PC-9 (cell line): ENCODE results near the gene ADGRD2. TPM values are rescaled to one million over a fixed set of nuclear protein-coding genes. Genes with fewer than 3 reads are reported as not detected.

Experiments used
- BruUV-seq: library from RNA; stranded (reverse); fragments of 400-500 nt; replicated peaks from 2 replicates; lab custom pipeline; 2021; lab: Mats Ljungman, UMichigan
- CTCF ChIA-PET: fragments of 300-600 bp; sonication (Branson Sonifier 250); formaldehyde crosslinking; loops from one replicate; lab custom pipeline; 2022; ENCODE audit warnings: antibody characterized with exemption; lab: Charles Lee
- POLR2A ChIA-PET: fragments of 300-600 bp; sonication (Branson Sonifier 250); formaldehyde crosslinking; loops from one replicate; lab custom pipeline; 2022; ENCODE audit warnings: antibody characterized with exemption; ENCODE audit not compliant: unreplicated experiment; lab: Charles Lee
- DNase-seq, 2 experiments: peaks; one replicate each; pipeline versions ENCODE4 v3.0.0 to v3.0.0-alpha.2; 2015 to 2022; ENCODE audit warnings: mixed read lengths in 1 of 2
- H2AFZ ChIP-seq: fragments of 200-600 bp; sonication (generic); 2 replicates; pipeline ENCODE4 v1.8.1; 2017; ENCODE audit warnings: antibody characterized with exemption
- H3F3A ChIP-seq: fragments of 200-600 bp; sonication (generic); 2 replicates; pipeline ENCODE4 v1.8.1; 2017; ENCODE audit warnings: antibody characterized with exemption, mild to moderate bottlenecking, low read depth; ENCODE audit not compliant: insufficient read depth
- H3K27ac ChIP-seq: fragments of 200-600 bp; sonication (generic); 2 replicates; pipeline ENCODE4 v1.6.1; 2016; ENCODE audit warnings: mixed run types
- H3K27me3 ChIP-seq: fragments of 200-600 bp; sonication (generic); 2 replicates; pipeline ENCODE4 v1.6.1; 2016; ENCODE audit warnings: low read depth, mixed run types; ENCODE audit not compliant: insufficient read depth
- H3K36me3 ChIP-seq: fragments of 200-600 bp; sonication (generic); 2 replicates; pipeline ENCODE4 v1.6.1; 2016; ENCODE audit warnings: low read depth, mixed run types
- H3K4me1 ChIP-seq: fragments of 200-600 bp; sonication (generic); replicated peaks from 2 replicates; pipeline ENCODE4 v1.6.1; 2016; ENCODE audit warnings: mixed run types; ENCODE audit not compliant: insufficient read depth
- H3K4me2 ChIP-seq: fragments of 200-600 bp; sonication (generic); 2 replicates; pipeline ENCODE4 v1.6.1; 2017; ENCODE audit warnings: mixed run types
- H3K4me3 ChIP-seq: fragments of 200-600 bp; sonication (generic); 2 replicates; pipeline ENCODE4 v1.6.1; 2016; ENCODE audit warnings: mixed run types
- H3K79me2 ChIP-seq: fragments of 200-600 bp; sonication (generic); 2 replicates; pipeline ENCODE4 v1.6.1; 2017; ENCODE audit warnings: low read depth, mixed run types
- H3K9me2 ChIP-seq: fragments of 200-600 bp; sonication (generic); 2 replicates; pipeline ENCODE4 v1.8.1; 2017; ENCODE audit warnings: mild to moderate bottlenecking; ENCODE audit not compliant: insufficient read depth
- H3K9me3 ChIP-seq: fragments of 200-600 bp; sonication (generic); 2 replicates; pipeline ENCODE4 v1.8.1; 2016; ENCODE audit warnings: low read depth; ENCODE audit not compliant: insufficient read depth
- H4K20me1 ChIP-seq: fragments of 200-600 bp; sonication (generic); 2 replicates; pipeline ENCODE4 v1.8.1; 2017; ENCODE audit not compliant: insufficient read depth
- EZH2 ChIP-seq: fragments of 200-600 bp; sonication (generic); IDR thresholded peaks from 2 replicates; pipeline ENCODE4 v1.8.0; 2017; ENCODE audit warnings: antibody characterized with exemption, low read depth
- intact Hi-C: fragments of 100-400 bp; cut with micrococcal nuclease; formaldehyde crosslinking; loops from one replicate; pipeline ENCODE4 v1.10.0; 2022; ENCODE audit not compliant: unreplicated experiment
- total RNA-seq: library from RNA; stranded (reverse); gene quantifications from 2 replicates; pipeline ENCODE4 v1.2.3, GENCODE V29; 2021
- TF ChIP-seq, protein P1 (sequence below): fragments of 200-600 bp; sonication (generic); conservative IDR thresholded peaks from 2 replicates; pipeline ENCODE4 v1.6.1; 2017; ENCODE audit warnings: mixed run types, antibody characterized with exemption, mild to moderate bottlenecking, moderate library complexity

The ADGRD2 gene
- total RNA-seq, 1 experiment from 2014 or later: not detected

DNA sequence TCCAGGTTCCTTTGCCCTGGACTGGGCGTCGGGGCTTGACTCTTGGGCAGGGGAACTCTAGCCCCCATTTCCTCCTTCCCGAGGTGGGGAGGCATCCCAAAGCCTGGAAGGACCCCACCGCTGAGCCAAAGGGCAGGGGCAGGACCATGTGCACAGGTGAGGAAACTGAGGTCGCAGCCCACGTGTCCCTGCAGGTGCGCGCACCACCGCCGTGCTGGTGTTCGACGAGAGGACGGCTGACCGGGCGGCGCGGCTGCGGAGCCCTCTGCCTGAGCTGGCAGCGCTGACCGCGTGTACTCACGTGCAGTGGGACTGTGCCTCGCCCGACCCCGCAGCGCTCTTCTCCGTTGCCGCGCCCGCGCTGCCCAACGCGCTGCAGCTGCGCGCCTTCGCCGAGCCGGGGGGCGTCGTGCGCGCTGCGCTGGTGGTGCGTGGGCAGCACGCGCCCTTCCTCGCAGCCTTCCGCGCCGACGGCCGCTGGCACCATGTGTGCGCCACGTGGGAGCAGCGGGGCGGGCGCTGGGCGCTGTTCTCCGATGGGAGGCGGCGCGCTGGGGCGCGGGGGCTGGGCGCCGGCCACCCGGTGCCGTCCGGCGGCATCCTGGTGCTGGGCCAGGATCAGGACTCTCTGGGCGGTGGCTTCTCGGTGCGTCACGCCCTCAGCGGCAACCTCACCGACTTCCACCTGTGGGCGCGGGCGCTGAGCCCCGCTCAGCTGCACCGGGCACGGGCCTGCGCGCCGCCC, 2.8 kb downstream of the ADGRD2 start:
- no TSS peak for BruUV-seq
- Histone ChIP-seq H3K9me2 (no peaks in the 10 kb centered on the region), H3K4me2 (no peak overlapping the region), H3K36me3 (no peaks in the 10 kb centered on the region), H3K79me2 (no peaks in the 10 kb centered on the region), H3K9me3 (no peaks in the 10 kb centered on the region), H3K27ac (no peak overlapping the region), H3K4me3 (no peak overlapping the region), H3K4me1 (no peaks in the 10 kb centered on the region), H3F3A (peaks cover 5% of the 10 kb centered on the region; the same call in 1 of the 2 replicates), H2AFZ (no peak overlapping the region), H3K27me3 (no peaks in the 10 kb centered on the region), H4K20me1 (no peaks in the 10 kb centered on the region)
- CTCF ChIA-PET: no interaction called here
- POLR2A ChIA-PET: interaction anchor here (0.6 kb wide), 1 partner anchor 10 kb away, joined by 3 read pairs; no protein-coding TSS in a partner anchor
- TF ChIP-seq, protein P1, sequence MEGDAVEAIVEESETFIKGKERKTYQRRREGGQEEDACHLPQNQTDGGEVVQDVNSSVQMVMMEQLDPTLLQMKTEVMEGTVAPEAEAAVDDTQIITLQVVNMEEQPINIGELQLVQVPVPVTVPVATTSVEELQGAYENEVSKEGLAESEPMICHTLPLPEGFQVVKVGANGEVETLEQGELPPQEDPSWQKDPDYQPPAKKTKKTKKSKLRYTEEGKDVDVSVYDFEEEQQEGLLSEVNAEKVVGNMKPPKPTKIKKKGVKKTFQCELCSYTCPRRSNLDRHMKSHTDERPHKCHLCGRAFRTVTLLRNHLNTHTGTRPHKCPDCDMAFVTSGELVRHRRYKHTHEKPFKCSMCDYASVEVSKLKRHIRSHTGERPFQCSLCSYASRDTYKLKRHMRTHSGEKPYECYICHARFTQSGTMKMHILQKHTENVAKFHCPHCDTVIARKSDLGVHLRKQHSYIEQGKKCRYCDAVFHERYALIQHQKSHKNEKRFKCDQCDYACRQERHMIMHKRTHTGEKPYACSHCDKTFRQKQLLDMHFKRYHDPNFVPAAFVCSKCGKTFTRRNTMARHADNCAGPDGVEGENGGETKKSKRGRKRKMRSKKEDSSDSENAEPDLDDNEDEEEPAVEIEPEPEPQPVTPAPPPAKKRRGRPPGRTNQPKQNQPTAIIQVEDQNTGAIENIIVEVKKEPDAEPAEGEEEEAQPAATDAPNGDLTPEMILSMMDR: no peak
- no peak for TF ChIP-seq EZH2
- no peak for DNase-seq
- intact Hi-C loops: no loop called here

- Histone ChIP-seq H3K27me3 (no peaks in the 10 kb centered on the region), H3K4me1 (no peaks in the 10 kb centered on the region), H3K36me3 (no peaks in the 10 kb centered on the region), H3K9me3 (no peaks in the 10 kb centered on the region), H3K4me2 (no peak overlapping the region), H2AFZ (no peak overlapping the region), H3F3A (peaks cover 5% of the 10 kb centered on the region; the same call in 1 of the 2 replicates), H4K20me1 (no peaks in the 10 kb centered on the region), H3K9me2 (no peaks in the 10 kb centered on the region), H3K79me2 (no peaks in the 10 kb centered on the region), H3K27ac (no peak overlapping the region), H3K4me3 (no peak overlapping the region)
- no peak for TF ChIP-seq EZH2
- TF ChIP-seq, protein P1: no peak
- BruUV-seq: no TSS peak
- CTCF ChIA-PET: interaction anchor here (0.6 kb wide), 1 partner anchor 1547 kb away, joined by 10 read pairs; no protein-coding TSS in a partner anchor
- intact Hi-C loops: no loop called here
- POLR2A ChIA-PET: interaction anchor here (0.6 kb wide), 2 partner anchors 10 to 76 kb away, joined by 3 to 8 read pairs; no protein-coding TSS in a partner anchor
- DNase-seq: peak in 1 of 2 experiments; percentile 59
Measured at GRCh38 chr9:124453586-124454191, 3.4 kb downstream of the ADGRD2 start.

GRCh38 chr9:124454296-124454695, 4.0 kb downstream of the ADGRD2 start:
- no peaks in the 10 kb centered on the region for H3K4me1 ChIP-seq
- no peak overlapping the region for H3K4me3 ChIP-seq
- H2AFZ ChIP-seq: no peak overlapping the region
- TF ChIP-seq, protein P1: no peak
- no peak for TF ChIP-seq EZH2
- DNase-seq: no peak
- no peak overlapping the region for H3K4me2 ChIP-seq
- CTCF ChIA-PET: interaction anchor here (0.6 kb wide), 1 partner anchor 1547 kb away, joined by 10 read pairs; no protein-coding TSS in a partner anchor
- no TSS peak for BruUV-seq
- no peaks in the 10 kb centered on the region for H3K9me3 ChIP-seq
- no peak overlapping the region for H3K27ac ChIP-seq
- no peaks in the 10 kb centered on the region for H4K20me1 ChIP-seq
- no peaks in the 10 kb centered on the region for H3K9me2 ChIP-seq
- no peaks in the 10 kb centered on the region for H3K27me3 ChIP-seq
- no peaks in the 10 kb centered on the region for H3K36me3 ChIP-seq
- POLR2A ChIA-PET: no interaction called here
- H3F3A ChIP-seq: peaks cover 5% of the 10 kb centered on the region; the same call in 1 of the 2 replicates
- H3K79me2 ChIP-seq: no peaks in the 10 kb centered on the region
- intact Hi-C loops: no loop called here
